Measurements from ENCODE around the gene ZNF32. TPM values are rescaled to one million over a fixed set of nuclear protein-coding genes. Genes with fewer than 3 reads are reported as not detected.

The ZNF32 gene
- total and polyA plus RNA-seq, 2 of the 8 experiments (the other 6 are each of a cell fraction or from before 2014, with no cell fraction given): 17.2 to 22.5 TPM

GRCh38 chr10:43606323-43607198, 42.1 kb downstream of the ZNF32 start, which contains the start of gene ZNF485 (continued):
- TF ChIP-seq CHD7 (IDR thresholded peaks at IDR 0.05; ENCODE audit: insufficient replicate concordance, low read length) (no peak), FOSL1 (IDR thresholded peaks at IDR 0.05; ENCODE audit: insufficient read depth, low read depth, low read length) (no peak)
